Neuronal stem cell (in vitro differentiated cells): ENCODE measurements around the gene SEMA3A.
"Not testable (repeated sequence)": the region's sequence is repeated elsewhere in the genome, so short reads cannot be mapped to it uniquely, and the experiment has no call there.

Experiments
- DNase-seq: peaks from one replicate; pipeline ENCODE4 v3.0.0-alpha.2; 2013; ENCODE audit warnings: low spot score
- H2AFZ ChIP-seq: one replicate; pipeline ENCODE4 v1.6.1; 2013; ENCODE audit warnings: mild to moderate bottlenecking, low read length, inconsistent platforms
- H2AK5ac ChIP-seq: 2 replicates; pipeline ENCODE4 v1.6.1; 2013; ENCODE audit warnings: low read depth, mild to moderate bottlenecking, inconsistent platforms, low read length, moderate library complexity, mixed read lengths
- H2BK120ac ChIP-seq: 2 replicates; pipeline ENCODE4 v1.6.1; 2013; ENCODE audit warnings: low read depth, mild to moderate bottlenecking, inconsistent platforms, low read length, moderate library complexity, mixed read lengths
- H2BK12ac ChIP-seq: one replicate; pipeline ENCODE4 v1.6.1; 2013; ENCODE audit warnings: low read length, inconsistent platforms
- H2BK15ac ChIP-seq: 2 replicates; pipeline ENCODE4 v1.6.1; 2013; ENCODE audit warnings: mild to moderate bottlenecking, low read length, inconsistent platforms, mixed read lengths
- H2BK5ac ChIP-seq: one replicate; pipeline ENCODE4 v1.6.1; 2013; ENCODE audit warnings: inconsistent platforms, mild to moderate bottlenecking, low read length, moderate library complexity
- H3K14ac ChIP-seq: one replicate; pipeline ENCODE4 v1.6.1; 2013; ENCODE audit warnings: low read length, inconsistent platforms
- H3K18ac ChIP-seq: 2 replicates; pipeline ENCODE4 v1.6.1; 2013; ENCODE audit warnings: low read length, inconsistent platforms
- H3K23ac ChIP-seq: 2 replicates; pipeline ENCODE4 v1.6.1; 2013; ENCODE audit warnings: low read depth, mild to moderate bottlenecking, mixed read lengths, low read length, inconsistent platforms; ENCODE audit not compliant: poor library complexity
- H3K27ac ChIP-seq: replicated peaks from 3 replicates; pipeline ENCODE4 v1.5.1; 2013; ENCODE audit warnings: low read length, inconsistent platforms
- H3K27me3 ChIP-seq, 3 experiments: 2 replicates each; pipeline ENCODE4 v1.6.1; 2013; ENCODE audit warnings: low read length in 3 of 3, mild to moderate bottlenecking in 2 of 3, inconsistent platforms in 1 of 3, low read depth in 1 of 3, mixed read lengths in 1 of 3, moderate library complexity in 1 of 3; ENCODE audit not compliant: control insufficient read depth in 3 of 3, insufficient read depth in 3 of 3
- H3K36me3 ChIP-seq, 2 donors: replicated peaks in 1 of 2; 2 replicates each; pipeline ENCODE4 v1.6.1; 2013; ENCODE audit warnings: low read length in 2 of 2; ENCODE audit not compliant: control insufficient read depth in 2 of 2, insufficient read depth in 2 of 2
- H3K4ac ChIP-seq: 2 replicates; pipeline ENCODE4 v1.6.1; 2013; ENCODE audit warnings: inconsistent platforms, mild to moderate bottlenecking, low read length, moderate library complexity
- H3K4me1 ChIP-seq, 2 donors: 1 replicate in 1 of 2; 2 replicates in 1 of 2; pipeline ENCODE4 v1.6.1; 2013; ENCODE audit warnings: low read length in 2 of 2, low read depth in 1 of 2; ENCODE audit not compliant: control insufficient read depth in 2 of 2, insufficient read depth in 1 of 2
- H3K4me2 ChIP-seq: one replicate; pipeline ENCODE4 v1.6.1; 2013; ENCODE audit warnings: mild to moderate bottlenecking, low read length, inconsistent platforms; ENCODE audit not compliant: insufficient read depth, poor library complexity, severe bottlenecking
- H3K4me3 ChIP-seq, 2 donors: 2 replicates each; pipeline ENCODE4 v1.5.1; 2013; ENCODE audit warnings: low read length in 2 of 2, mild to moderate bottlenecking in 2 of 2, inconsistent platforms in 1 of 2, moderate library complexity in 1 of 2
- H3K79me1 ChIP-seq: one replicate; pipeline ENCODE4 v1.6.1; 2013; ENCODE audit warnings: low read depth, mild to moderate bottlenecking, inconsistent platforms, low read length, moderate library complexity
- H3K9ac ChIP-seq: one replicate; pipeline ENCODE4 v1.6.1; 2013; ENCODE audit warnings: mild to moderate bottlenecking, low read depth, low read length, inconsistent platforms; ENCODE audit not compliant: poor library complexity
- H3K9me3 ChIP-seq, 2 donors: replicated peaks in 1 of 2; 2 replicates each; pipeline versions ENCODE3 to v1.6.1; 2013; ENCODE audit warnings: low read length in 2 of 2, mild to moderate bottlenecking in 2 of 2, inconsistent platforms in 1 of 2, low read depth in 1 of 2, mixed read lengths in 1 of 2, moderate library complexity in 1 of 2; ENCODE audit not compliant: control insufficient read depth in 2 of 2, insufficient read depth in 1 of 2
- H4K8ac ChIP-seq: one replicate; pipeline ENCODE4 v1.6.1; 2013; ENCODE audit warnings: low read depth, mild to moderate bottlenecking, inconsistent platforms, low read length, moderate library complexity
- H4K91ac ChIP-seq: one replicate; pipeline ENCODE4 v1.6.1; 2013; ENCODE audit warnings: low read length, low read depth, mild to moderate bottlenecking, inconsistent platforms; ENCODE audit not compliant: poor library complexity
- whole genome bisulfite sequencing, 2 donors: extraction: QIAGEN DNeasy Blood & Tissue Kit; methylation state at CpG; one replicate each; pipeline ENCODE4 v1.1.7; 2013; ENCODE audit warnings: missing lambda C conversion rate in 2 of 2, mixed read lengths in 1 of 2; ENCODE audit not compliant: insufficient read length in 2 of 2, insufficient replicate concordance in 1 of 2; ENCODE audit errors: extremely low coverage in 2 of 2; 5-methylcytosine and 5-hydroxymethylcytosine counted together

Gene SEMA3A

DNA sequence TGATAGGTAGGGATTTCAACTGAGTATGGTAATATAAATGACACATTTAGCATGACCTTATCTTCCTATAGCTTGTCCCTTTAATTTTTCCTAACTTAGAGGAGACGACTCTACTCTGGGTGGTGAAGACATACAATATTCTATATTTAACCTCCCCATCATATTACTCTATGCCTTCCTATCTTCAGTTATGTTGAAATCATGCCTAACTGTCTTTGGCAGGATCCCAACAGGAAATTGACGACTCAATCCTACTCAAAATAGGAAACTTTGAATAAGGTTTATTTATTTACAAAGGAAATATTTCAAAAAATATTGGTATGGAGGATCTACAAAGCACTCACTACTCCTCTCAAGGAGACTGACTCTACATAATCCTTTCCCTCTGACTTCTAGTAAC lies 24.1 kb upstream of the SEMA3A start:
- Histone ChIP-seq H3K23ac (no peak overlapping the region), H3K9ac (no peak overlapping the region), H3K4me1 (no peaks in the 10 kb centered on the region), H2BK12ac (no peak overlapping the region), H2AFZ (no peak overlapping the region), H3K9me3 (peaks cover 2 to 16% of the 10 kb centered on the region in 2 donors), H4K91ac (no peak overlapping the region), H3K14ac (no peak overlapping the region), H3K27me3 (no peaks in the 10 kb centered on the region), H2BK15ac (no peak overlapping the region), H3K36me3 (no peaks in the 10 kb centered on the region), H3K4me3 (no peak overlapping the region), H3K27ac (no peak overlapping the region), H2AK5ac (no peak overlapping the region), H2BK120ac (no peak overlapping the region), H3K18ac (no peak overlapping the region), H3K4me2 (no peak overlapping the region), H3K4ac (no peak overlapping the region), H2BK5ac (no peak overlapping the region), H3K79me1 (no peaks in the 10 kb centered on the region), H4K8ac (no peak overlapping the region)
- no peak for DNase-seq
- no CpG with 5 or more reads among the region's 2 CpGs for WGBS, 2 donors

DNA sequence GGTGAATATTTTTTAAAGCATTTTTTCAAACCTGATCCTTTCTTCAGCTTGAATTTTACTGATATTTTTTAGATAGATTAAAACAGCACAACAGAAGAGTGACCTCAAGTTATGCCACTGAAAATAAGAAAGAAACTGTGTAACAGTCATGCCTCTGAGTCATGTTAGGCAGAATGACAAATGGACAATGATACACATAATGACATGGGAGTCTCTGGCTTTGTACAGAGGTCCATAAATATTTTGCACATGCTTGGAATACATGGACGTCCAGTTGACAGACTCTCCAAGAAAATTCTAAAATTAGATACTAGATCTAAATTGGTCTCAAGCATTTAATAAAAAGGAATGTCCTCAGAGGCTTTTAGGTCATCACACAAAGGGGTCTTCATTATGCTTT lies 21.9 kb upstream of the SEMA3A start:
- Histone ChIP-seq H3K27me3 (no peaks in the 10 kb centered on the region), H4K91ac (no peak overlapping the region), H3K36me3 (no peaks in the 10 kb centered on the region), H3K18ac (no peak overlapping the region), H3K4me1 (no peaks in the 10 kb centered on the region), H2BK15ac (no peak overlapping the region), H3K4ac (no peak overlapping the region), H4K8ac (no peak overlapping the region), H3K9ac (no peak overlapping the region), H3K9me3 (peaks cover 2 to 16% of the 10 kb centered on the region in 2 donors), H3K14ac (no peak overlapping the region), H3K23ac (no peak overlapping the region), H3K79me1 (no peaks in the 10 kb centered on the region), H3K27ac (no peak overlapping the region), H3K4me2 (no peak overlapping the region), H2BK120ac (no peak overlapping the region), H2BK5ac (no peak overlapping the region), H2AFZ (no peak overlapping the region), H2BK12ac (no peak overlapping the region), H2AK5ac (no peak overlapping the region), H3K4me3 (no peak overlapping the region)
- no peak for DNase-seq
- WGBS, 2 donors: no CpG with 5 or more reads among the region's 1 CpG

DNA sequence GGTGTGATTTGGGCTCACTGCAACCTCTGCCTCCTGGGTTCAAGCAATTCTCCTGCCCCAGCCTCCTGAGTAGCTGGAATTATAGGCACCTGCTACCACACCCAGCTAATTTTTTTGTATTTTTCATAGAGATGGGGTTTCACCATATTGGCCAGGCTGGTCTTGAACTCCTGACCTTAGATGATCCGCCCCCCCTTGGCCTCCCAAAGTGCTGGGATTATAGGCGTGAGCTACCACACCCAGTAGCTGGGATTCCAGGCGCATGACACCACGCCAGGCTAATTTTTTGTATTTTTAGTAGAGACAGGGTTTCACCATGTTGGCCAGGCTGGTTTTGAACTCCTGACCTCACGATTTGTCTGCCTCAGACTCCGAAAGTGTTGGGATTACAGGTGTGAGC lies 20.2 kb upstream of the SEMA3A start:
- H3K9ac ChIP-seq, H3K36me3 ChIP-seq, H2BK5ac ChIP-seq, H3K4me1 ChIP-seq, H3K27ac ChIP-seq, H4K91ac ChIP-seq, H3K9me3 ChIP-seq, H4K8ac ChIP-seq, H3K14ac ChIP-seq, H3K23ac ChIP-seq, H3K79me1 ChIP-seq, H2BK15ac ChIP-seq, H3K4me2 ChIP-seq, H2BK120ac ChIP-seq, DNase-seq, H3K27me3 ChIP-seq, H3K4me3 ChIP-seq, H3K4ac ChIP-seq, H2AK5ac ChIP-seq, H3K18ac ChIP-seq, H2AFZ ChIP-seq, H2BK12ac ChIP-seq: not testable (repeated sequence)
- WGBS, 2 donors: no CpG with 5 or more reads among the region's 6 CpGs

DNA sequence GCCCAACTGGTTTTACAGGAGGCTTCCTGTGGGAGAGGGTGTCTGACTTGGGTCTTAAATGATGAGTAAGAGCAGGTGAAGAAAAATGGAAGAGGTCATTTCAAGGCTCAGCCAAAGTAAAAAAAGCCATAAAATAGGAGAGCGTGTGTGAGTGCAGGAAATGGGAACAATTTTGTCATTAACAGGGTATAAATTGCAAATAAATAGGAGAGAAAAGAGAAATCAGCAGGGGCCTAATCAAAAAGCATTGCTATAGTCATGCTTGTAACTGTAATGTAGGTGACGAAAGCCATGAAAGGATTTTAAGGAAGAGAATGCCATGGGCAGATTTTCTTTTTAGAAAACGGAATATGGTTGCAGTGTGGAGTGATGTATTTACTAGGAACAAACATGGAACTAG lies 15.7 kb upstream of the SEMA3A start:
- Histone ChIP-seq H3K14ac (no peak overlapping the region), H2BK12ac (no peak overlapping the region), H2BK5ac (no peak overlapping the region), H2BK15ac (no peak overlapping the region), H3K23ac (no peak overlapping the region), H3K4ac (no peak overlapping the region), H2AK5ac (no peak overlapping the region), H3K36me3 (no peaks in the 10 kb centered on the region), H4K91ac (no peak overlapping the region), H3K27me3 (no peaks in the 10 kb centered on the region), H2BK120ac (no peak overlapping the region), H3K4me2 (no peak overlapping the region), H3K9ac (no peak overlapping the region), H4K8ac (no peak overlapping the region), H3K4me1 (peaks cover 2 to 12% of the 10 kb centered on the region in 2 donors), H3K18ac (no peak overlapping the region), H3K4me3 (no peak overlapping the region), H3K9me3 (no peaks in the 10 kb centered on the region), H3K79me1 (no peaks in the 10 kb centered on the region), H3K27ac (no peak overlapping the region), H2AFZ (no peak overlapping the region)
- DNase-seq: no peak
- no CpG with 5 or more reads among the region's 3 CpGs for WGBS, 2 donors
